ENCODE results near the gene HYAL3.

GRCh38 chr3:50299929-50300680, 900 bp upstream of the HYAL3 start:
- TF ChIP-seq POLR2A (IDR thresholded peaks at IDR 0.05; ENCODE audit: borderline replicate concordance, extremely low read depth, insufficient read depth, insufficient read length) = no peak
- no peak for TF ChIP-seq CTCF (IDR thresholded peaks at IDR 0.05 in 2 of 3, conservative IDR thresholded peaks at IDR 0.05 in 1 of 3; ENCODE audit: borderline replicate concordance in 1 of 3, insufficient read depth in 1 of 3, low read depth in 2 of 3, low read length in 2 of 3)
- no peak for TF ChIP-seq ZBTB33 (IDR thresholded peaks at IDR 0.05; ENCODE audit: extremely low read depth, insufficient replicate concordance, low read length)
- TF ChIP-seq EZH2 (IDR thresholded peaks at IDR 0.05) = no peak
- TF ChIP-seq YY1 (IDR thresholded peaks at IDR 0.05; ENCODE audit: extremely low read depth, insufficient replicate concordance, low read depth, low read length) = no peak
- no peak for TF ChIP-seq ZNF274 (IDR thresholded peaks at IDR 0.05; ENCODE audit: low read depth, low read length)
- no peak for TF ChIP-seq POLR2AphosphoS5 (IDR thresholded peaks at IDR 0.05; ENCODE audit: low read depth, low read length)
- no peak for TF ChIP-seq RAD21 (IDR thresholded peaks at IDR 0.05; ENCODE audit: low read depth)
- TF ChIP-seq ZFX (IDR thresholded peaks at IDR 0.05) = no peak
- TF ChIP-seq FOSL1 (IDR thresholded peaks at IDR 0.05; ENCODE audit: low read depth) = no peak
- no peak for TF ChIP-seq CEBPB (IDR thresholded peaks at IDR 0.05; ENCODE audit: low read depth)
- no peak for TF ChIP-seq REST (IDR thresholded peaks at IDR 0.05; ENCODE audit: low read depth)
- TF ChIP-seq EGR1 (IDR thresholded peaks at IDR 0.05; ENCODE audit: low read depth) = no peak
- no peak for TF ChIP-seq SIN3A (IDR thresholded peaks at IDR 0.05; ENCODE audit: low read depth)

All from HCT116 (cell line).